HepG2 (cell line): ENCODE results near the gene ZNF554. TPM values are rescaled to one million over a fixed set of nuclear protein-coding genes. Genes with fewer than 3 reads are reported as not detected.

Experiments used
- AGO1 ChIP-seq: fragments of 200-400 bp; formaldehyde crosslinking; IDR thresholded peaks from 2 replicates; pipeline ENCODE4 v1.6.1; 2017; ENCODE audit warnings: mild to moderate bottlenecking, low read depth, low read length, moderate library complexity; ENCODE audit not compliant: poor library complexity, severe bottlenecking
- ETV5 ChIP-seq: IDR thresholded peaks from 2 replicates; pipeline ENCODE4 v1.6.1; 2018; ENCODE audit warnings: missing biosample characterization, missing genetic modification reagents, inconsistent platforms, borderline replicate concordance
- FOXC1 ChIP-seq: sonication (generic); formaldehyde crosslinking; IDR thresholded peaks from 2 replicates; pipeline ENCODE4 v1.8.0; 2022; ENCODE audit warnings: mild to moderate bottlenecking, missing genetic modification reagents, borderline replicate concordance
- NFKBIZ ChIP-seq: IDR thresholded peaks from 2 replicates; pipeline ENCODE4 v1.6.1; 2018; ENCODE audit warnings: missing genetic modification reagents, missing compliant biosample characterization
- PHB2 ChIP-seq: fragments of 450-650 bp; IDR thresholded peaks from 2 replicates; pipeline ENCODE4 v1.6.1; 2018; ENCODE audit not compliant: partially characterized antibody
- POLR2AphosphoS2 ChIP-seq: IDR thresholded peaks from 2 replicates; pipeline ENCODE4 v1.6.1; 2011; ENCODE audit warnings: low read depth, low read length, improper control_type of control experiment
- RFX5 ChIP-seq: IDR thresholded peaks from 2 replicates; pipeline ENCODE4 v1.6.1; 2011; ENCODE audit warnings: low read depth, low read length, improper control_type of control experiment
- SALL2 ChIP-seq: sonication (generic); formaldehyde crosslinking; IDR thresholded peaks from 2 replicates; pipeline ENCODE4 v1.8.1; 2023; ENCODE audit warnings: mild to moderate bottlenecking, missing genetic modification reagents, inconsistent platforms
- SKIL ChIP-seq: sonication (generic); formaldehyde crosslinking; IDR thresholded peaks from 2 replicates; pipeline ENCODE4 v1.8.0; 2022; ENCODE audit warnings: missing genetic modification reagents, mild to moderate bottlenecking, moderate library complexity, borderline replicate concordance
- TAF1 ChIP-seq: sonication (generic); formaldehyde crosslinking; IDR thresholded peaks from 2 replicates; pipeline ENCODE4 v1.4.0; 2020; ENCODE audit warnings: missing genetic modification reagents
- ZC3H4 ChIP-seq: sonication (generic); formaldehyde crosslinking; IDR thresholded peaks from 2 replicates; pipeline ENCODE4 v1.4.0; 2020; ENCODE audit warnings: missing genetic modification reagents, borderline replicate concordance
- ZIK1 ChIP-seq: sonication (generic); formaldehyde crosslinking; IDR thresholded peaks from 2 replicates; pipeline ENCODE4 v1.5.0; 2020; ENCODE audit warnings: mild to moderate bottlenecking, low read depth, missing genetic modification reagents, borderline replicate concordance
- ZNF354B ChIP-seq: sonication (generic); formaldehyde crosslinking; IDR thresholded peaks from 2 replicates; pipeline ENCODE4 v1.8.0; 2022; ENCODE audit warnings: mild to moderate bottlenecking, missing genetic modification reagents
- ZNF557 ChIP-seq: sonication (generic); formaldehyde crosslinking; IDR thresholded peaks from 2 replicates; pipeline ENCODE4 v1.4.0; 2020; ENCODE audit warnings: missing genetic modification reagents
- ZNF572 ChIP-seq: sonication (generic); formaldehyde crosslinking; IDR thresholded peaks from 2 replicates; pipeline ENCODE4 v1.5.1; 2020; ENCODE audit warnings: mild to moderate bottlenecking, missing genetic modification reagents
- ZNF614 ChIP-seq: IDR thresholded peaks from 2 replicates; pipeline ENCODE4 v1.6.1; 2018; ENCODE audit warnings: missing biosample characterization, missing genetic modification reagents, inconsistent platforms, borderline replicate concordance
- ZNF646 ChIP-seq: sonication (generic); formaldehyde crosslinking; IDR thresholded peaks from 2 replicates; pipeline ENCODE4 v1.9.0; 2021; ENCODE audit warnings: mild to moderate bottlenecking, missing genetic modification reagents
- ZNF784 ChIP-seq: sonication (generic); formaldehyde crosslinking; IDR thresholded peaks from 2 replicates; pipeline ENCODE4 v1.5.1; 2020; ENCODE audit warnings: missing genetic modification reagents, mild to moderate bottlenecking, borderline replicate concordance
- polyA plus RNA-seq, 8 experiments: library from polyadenylated mRNA; depleted of rRNA in 3 of 8; stranded (reverse) in 7 of 8; unstranded in 1 of 8; fragments of >200 nt; fragmentation: Illumina TruSeq in 4 of 8; extraction: Trizol in 4 of 8; gene quantifications; 2 replicates each; pipeline versions ENCODE4 v1.2.1 to v1.2.3, GENCODE V29; 2011 to 2016; ENCODE audit warnings: low read depth in 4 of 8, missing spikeins in 1 of 8, mixed read lengths in 1 of 8; ENCODE audit not compliant: insufficient read depth in 1 of 8
- total RNA-seq, 5 experiments: library from RNA; depleted of rRNA; stranded (reverse); fragments of >200 nt; fragmentation: Illumina TruSeq; extraction: Trizol; gene quantifications; 2 replicates each; pipeline ENCODE4 v1.2.3, GENCODE V29; 2016; ENCODE audit warnings: low read depth in 1 of 5
- TF ChIP-seq, protein P1 (sequence below): sonication (generic); formaldehyde crosslinking; IDR thresholded peaks from 2 replicates; pipeline ENCODE4 v1.4.0; 2020; ENCODE audit warnings: missing genetic modification reagents, borderline replicate concordance

ZNF554 gene
- total and polyA plus RNA-seq, 2 of the 13 experiments (the other 11 are each of a cell fraction or from before 2014, with no cell fraction given): 2.2 to 2.7 TPM

DNA sequence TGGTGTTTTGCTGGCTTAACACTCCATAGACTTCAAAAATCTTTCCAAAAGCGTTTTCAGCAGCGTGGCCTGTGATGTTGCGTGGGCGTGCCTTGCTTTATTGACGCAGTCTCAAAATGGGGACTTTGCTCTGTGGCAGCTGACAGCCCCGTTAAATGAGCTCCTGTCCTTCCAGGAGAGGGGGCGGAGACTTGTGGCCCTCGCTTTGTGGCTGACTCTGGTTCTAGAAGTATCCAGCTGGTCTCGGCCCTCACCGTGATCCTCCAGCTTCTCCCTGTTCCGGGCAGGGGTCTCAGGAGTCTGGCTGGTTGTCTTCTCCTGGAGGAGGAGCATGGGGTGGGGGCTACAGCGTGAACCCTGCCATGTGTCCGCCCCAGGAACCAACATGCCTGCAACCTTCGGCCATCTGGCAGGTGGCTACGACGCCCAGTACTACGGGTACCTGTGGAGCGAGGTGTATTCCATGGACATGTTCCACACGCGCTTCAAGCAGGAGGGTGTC is 8.4 kb upstream of the ZNF554 start (continued):
- no peak for TF ChIP-seq NFKBIZ
- no peak for TF ChIP-seq TAF1 (CRISPR knock-in tag)
- no peak for TF ChIP-seq SALL2 (CRISPR knock-in tag)
- TF ChIP-seq ZNF784 (CRISPR knock-in tag): no peak; the same call in 1 of the 2 replicates
- TF ChIP-seq ZC3H4 (CRISPR knock-in tag): no peak
- TF ChIP-seq ZNF557: no peak
- TF ChIP-seq, protein P1, sequence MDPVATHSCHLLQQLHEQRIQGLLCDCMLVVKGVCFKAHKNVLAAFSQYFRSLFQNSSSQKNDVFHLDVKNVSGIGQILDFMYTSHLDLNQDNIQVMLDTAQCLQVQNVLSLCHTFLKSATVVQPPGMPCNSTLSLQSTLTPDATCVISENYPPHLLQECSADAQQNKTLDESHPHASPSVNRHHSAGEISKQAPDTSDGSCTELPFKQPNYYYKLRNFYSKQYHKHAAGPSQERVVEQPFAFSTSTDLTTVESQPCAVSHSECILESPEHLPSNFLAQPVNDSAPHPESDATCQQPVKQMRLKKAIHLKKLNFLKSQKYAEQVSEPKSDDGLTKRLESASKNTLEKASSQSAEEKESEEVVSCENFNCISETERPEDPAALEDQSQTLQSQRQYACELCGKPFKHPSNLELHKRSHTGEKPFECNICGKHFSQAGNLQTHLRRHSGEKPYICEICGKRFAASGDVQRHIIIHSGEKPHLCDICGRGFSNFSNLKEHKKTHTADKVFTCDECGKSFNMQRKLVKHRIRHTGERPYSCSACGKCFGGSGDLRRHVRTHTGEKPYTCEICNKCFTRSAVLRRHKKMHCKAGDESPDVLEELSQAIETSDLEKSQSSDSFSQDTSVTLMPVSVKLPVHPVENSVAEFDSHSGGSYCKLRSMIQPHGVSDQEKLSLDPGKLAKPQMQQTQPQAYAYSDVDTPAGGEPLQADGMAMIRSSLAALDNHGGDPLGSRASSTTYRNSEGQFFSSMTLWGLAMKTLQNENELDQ (CRISPR knock-in tag): no peak
- no peak for TF ChIP-seq AGO1
- no peak for TF ChIP-seq ZIK1 (CRISPR knock-in tag)
- TF ChIP-seq ETV5: peak; percentile 17; the same call in 1 of the 2 replicates
- no peak for TF ChIP-seq ZNF354B (CRISPR knock-in tag)
- TF ChIP-seq PHB2: no peak
- no peak for TF ChIP-seq POLR2AphosphoS2
- no peak for TF ChIP-seq ZNF646 (CRISPR knock-in tag)
- no peak for TF ChIP-seq SKIL (CRISPR knock-in tag)
- TF ChIP-seq ZNF614: no peak
- no peak for TF ChIP-seq RFX5
- TF ChIP-seq ZNF572 (CRISPR knock-in tag): no peak; the same call in 1 of the 2 replicates
- peak; percentile 22; the same call in 1 of the 2 replicates for TF ChIP-seq FOXC1 (CRISPR knock-in tag)
